ENCODE data around the gene DNAJB2. TPM values are rescaled to one million over a fixed set of nuclear protein-coding genes. Genes with fewer than 3 reads are reported as not detected.

The DNAJB2 gene
- total and polyA plus RNA-seq, 2 donors (not counting 3 experiments of a cell fraction or from before 2014, with no cell fraction given): 30.4 to 35.0 TPM

GRCh38 chr2:219278655-219279150 lies 463 bp upstream of the DNAJB2 start:
- BruUV-seq (replicated peaks): TSS peak; percentile 83
- Histone ChIP-seq H3K36me3 (ENCODE audit: control insufficient read depth in 2 of 2, extremely low read depth in 1 of 2, insufficient read depth in 2 of 2, low read length in 2 of 2) (peaks cover 0 to 9% of the 10 kb centered on the region in 2 experiments), H3K79me2 (ENCODE audit: control insufficient read depth, insufficient read depth, low read length) (no peaks in the 10 kb centered on the region), H2AFZ (ENCODE audit: low read depth, low read length) (peak overlapping the region; percentile 79), H4K20me1 (replicated peaks; ENCODE audit: control insufficient read depth, extremely low read depth, insufficient read depth, low read length) (no peaks in the 10 kb centered on the region), H3K9ac (replicated peaks; ENCODE audit: extremely low read depth, insufficient read depth, low read length) (peak overlapping the region; percentile 60), H3K9me3 (replicated peaks; ENCODE audit: control insufficient read depth, insufficient read depth, low read length) (no peaks in the 10 kb centered on the region), H3K4me3 (replicated peaks in 1 of 3; ENCODE audit: insufficient read depth in 1 of 3, low read depth in 1 of 3, low read length in 3 of 3) (peak overlapping the region in 2 of 3 experiments; percentile 17 to 47), H3K4me2 (ENCODE audit: insufficient read depth, low read length) (peak overlapping the region; percentile 37), H3K27ac (ENCODE audit: insufficient read depth, low read depth, low read length) (peak overlapping the region; percentile 81), H3K27me3 (ENCODE audit: control insufficient read depth in 2 of 2, insufficient read depth in 2 of 2, low read length in 2 of 2) (no peaks in the 10 kb centered on the region), H3K4me1 (ENCODE audit: control insufficient read depth, extremely low read depth, insufficient read depth, low read length) (peaks cover 17% of the 10 kb centered on the region), H3K9me1 (replicated peaks; ENCODE audit: control insufficient read depth, extremely low read depth, insufficient read depth, low read length) (no peaks in the 10 kb centered on the region)
- TF ChIP-seq CTCF (IDR thresholded peaks at IDR 0.05; ENCODE audit: extremely low read depth in 1 of 2, insufficient read depth in 1 of 2, low read depth in 1 of 2, low read length in 2 of 2): no peak
- no peak for TF ChIP-seq MYC (IDR thresholded peaks at IDR 0.05; ENCODE audit: low read depth, low read length)
- no peak for TF ChIP-seq EZH2 (IDR thresholded peaks at IDR 0.05; ENCODE audit: borderline replicate concordance, low read depth, low read length, severe bottlenecking)
- TF ChIP-seq FOS (IDR thresholded peaks at IDR 0.05; ENCODE audit: borderline replicate concordance, insufficient read depth, low read length): peak; percentile 72
- no peak for TF ChIP-seq POLR2AphosphoS5 (IDR thresholded peaks at IDR 0.05; ENCODE audit: insufficient read depth, low read depth, low read length)
- no peak for TF ChIP-seq GATA2 (IDR thresholded peaks at IDR 0.05; ENCODE audit: insufficient read depth, insufficient read length, low read depth, low read length)
- no peak for FAIRE-seq
- DNase-seq (ENCODE audit: low read depth, low spot score): no peak
- intact Hi-C loops (cut with micrococcal nuclease) (loop anchor here (1.0 to 5.0 kb wide), 9 partner anchors 16 to 118 kb away; partner anchors contain the start of genes ABCB6, DNPEP, GLB1L and NHEJ1), dilution Hi-C loops (cut with MboI; ENCODE audit: extremely low pct_ligation_motif_present, low sequenced_read_pairs) (no loop called here)
- POLR2A ChIA-PET: interaction anchor here (0.6 to 1.9 kb wide), 5 partner anchors 24 to 109 kb away, joined by 3 to 6 read pairs (median 3); partner anchors contain the start of genes DNPEP, GLB1L and STK16
- CTCF ChIA-PET: interaction anchor here (0.6 to 12.6 kb wide), 19 partner anchors 10 to 299 kb away, joined by 3 to 253 read pairs (median 4); partner anchors contain the start of genes ABCB6, ANKZF1, ATG9A and CNPPD1

Measured in endothelial cell of umbilical vein (primary cell).